Omental fat pad (tissue), 4 donors: ENCODE measurements around the gene FAR2. TPM values are rescaled to one million over a fixed set of nuclear protein-coding genes. Genes with fewer than 3 reads are reported as not detected.

ENCODE experiments used
- ATAC-seq: fragments of 150-250 bp; one replicate; pipeline ENCODE4 v1.9.1; 2016; ENCODE audit warnings: mild to moderate bottlenecking, moderate library complexity; ENCODE audit not compliant: low FRiP score
- DNase-seq: peaks from one replicate; pipeline ENCODE4 v3.0.0-alpha.2; 2019; ENCODE audit warnings: low spot score
- CTCF ChIP-seq, 3 donors: fragments of 450-650 bp; IDR thresholded peaks; one replicate each; pipeline ENCODE4 v1.5.1; 2016 to 2017; ENCODE audit warnings: antibody characterized with exemption in 3 of 3, mild to moderate bottlenecking in 3 of 3, moderate library complexity in 2 of 3
- total RNA-seq, 4 donors: library from RNA; depleted of rRNA; stranded (reverse); fragments of >200 nt; gene quantifications; one replicate each; pipeline ENCODE4 v1.1.0, GENCODE V29; 2016

Gene FAR2
- 10 to 100 TPM in 3 of 4 donors, 1 to 10 TPM in 1; 4.5 to 25.4 (median 18.7) TPM for total RNA-seq

GRCh38 chr12:29148911-29149690, at the start of gene FAR2:
Gene FAR2 (plus strand): TSS chr12:29149278. CDS start chr12:29270450, 121,172 bp downstream.
- ATAC-seq = peak; percentile 71
- TF ChIP-seq CTCF (IDR thresholded peaks at IDR 0.05) = no peak
- DNase-seq = no peak

- ATAC-seq (no peak), DNase-seq (no peak)
- no peak for TF ChIP-seq CTCF (IDR thresholded peaks at IDR 0.05)
Observed at GRCh38 chr12:29102741-29103140, 46.3 kb upstream of the FAR2 start.

GRCh38 chr12:29103539-29103974, 45.5 kb upstream of the FAR2 start:
- no peak for ATAC-seq
- DNase-seq = no peak
- no peak for TF ChIP-seq CTCF (IDR thresholded peaks at IDR 0.05)

GRCh38 chr12:29104516-29104915, 44.6 kb upstream of the FAR2 start:
- DNase-seq (no peak), ATAC-seq (no peak)
- TF ChIP-seq CTCF (IDR thresholded peaks at IDR 0.05) = no peak

- DNase-seq (no peak), ATAC-seq (no peak)
- no peak for TF ChIP-seq CTCF (IDR thresholded peaks at IDR 0.05)
Observed at GRCh38 chr12:29110506-29111442, 38.3 kb upstream of the FAR2 start.

- DNase-seq = no peak
- TF ChIP-seq CTCF (IDR thresholded peaks at IDR 0.05) = no peak
- no peak for ATAC-seq
Observed at GRCh38 chr12:29113101-29113500, 36.0 kb upstream of the FAR2 start.
